ENCODE results near the gene ANKRD23. TPM values are rescaled to one million over a fixed set of nuclear protein-coding genes. Genes with fewer than 3 reads are reported as not detected.

Gene ANKRD23
- total and polyA plus RNA-seq, 2 of the 4 experiments (the other 2 are of a cell fraction): 0.54 to 1.5 TPM

- Histone ChIP-seq H2BK120ac (ENCODE audit: low read depth, low read length) (no peak overlapping the region), H2BK15ac (ENCODE audit: low read depth, low read length) (no peak overlapping the region), H3K79me1 (ENCODE audit: low read depth in 1 of 2, low read length in 2 of 2) (no peaks in the 10 kb centered on the region), H2BK5ac (ENCODE audit: low read depth, low read length, poor library complexity, severe bottlenecking) (no peak overlapping the region), H3K9me1 (ENCODE audit: insufficient read depth, low read length) (peaks cover 4% of the 10 kb centered on the region; the same call in 1 of the 2 replicates), H3K4me1 (ENCODE audit: control insufficient read depth, insufficient read depth, low read length) (peaks cover 7% of the 10 kb centered on the region), H3K4ac (ENCODE audit: low read depth, low read length) (no peak overlapping the region), H2AFZ (replicated peaks; ENCODE audit: low read length, poor library complexity) (no peak overlapping the region), H2BK20ac (ENCODE audit: low read depth, low read length) (no peak overlapping the region), H4K91ac (ENCODE audit: insufficient read depth, low read depth, low read length) (no peak overlapping the region), H3K9me3 (ENCODE audit: control insufficient read depth, insufficient read depth, low read length) (no peaks in the 10 kb centered on the region), H3K4me3 (ENCODE audit: insufficient read depth, low read depth, low read length) (no peak overlapping the region), H4K8ac (ENCODE audit: low read depth in 2 of 2, low read length in 2 of 2) (no peak overlapping the region), H3K56ac (ENCODE audit: extremely low read depth, insufficient read depth, low read length) (no peak overlapping the region), H3K36me3 (ENCODE audit: control insufficient read depth, insufficient read depth, low read length) (0 out of 2 replicates have a peak, but pooled peaks cover 1% of the 10 kb centered on the region), H3K27me3 (ENCODE audit: control insufficient read depth, insufficient read depth, low read length) (no peaks in the 10 kb centered on the region), H4K5ac (ENCODE audit: low read depth, low read length) (no peak overlapping the region), H2AK5ac (ENCODE audit: low read depth, low read length) (no peak overlapping the region), H3K18ac (ENCODE audit: low read depth, low read length) (no peak overlapping the region), H3K4me2 (ENCODE audit: low read depth, low read length) (no peak overlapping the region; the same call in 1 of the 2 replicates), H4K20me1 (ENCODE audit: insufficient read depth, low read length) (no peaks in the 10 kb centered on the region; the same call in 1 of the 2 replicates), H3K27ac (ENCODE audit: insufficient read depth, low read length) (no peak overlapping the region), H3K9ac (ENCODE audit: low read depth, low read length) (no peak overlapping the region), H3K23ac (ENCODE audit: low read depth, low read length) (no peak overlapping the region), H2AK9ac (replicated peaks; ENCODE audit: low read depth, low read length, poor library complexity) (no peak overlapping the region), H3K14ac (replicated peaks; ENCODE audit: low read depth, low read length) (no peak overlapping the region)
- dilution Hi-C loops (cut with HindIII; ENCODE audit: low sequenced_read_pairs, unreplicated experiment) (no loop called here), in situ Hi-C loops (cut with MboI; ENCODE audit: low sequenced_read_pairs) (no loop called here), intact Hi-C loops (cut with micrococcal nuclease) (no loop called here)
- TF ChIP-seq CTCF (conservative IDR thresholded peaks at IDR 0.05; ENCODE audit: low read depth, low read length): no peak
- no peak for TF ChIP-seq BHLHE40 (IDR thresholded peaks at IDR 0.05; ENCODE audit: low read depth, low read length)
- no peak for TF ChIP-seq RCOR1 (IDR thresholded peaks at IDR 0.05; ENCODE audit: insufficient replicate concordance, low read length)
- no peak for TF ChIP-seq MAFK (IDR thresholded peaks at IDR 0.05; ENCODE audit: low read depth, low read length)
- TF ChIP-seq FOS (IDR thresholded peaks at IDR 0.05; ENCODE audit: low read depth, low read length): no peak
- no peak for TF ChIP-seq USF2 (IDR thresholded peaks at IDR 0.05; ENCODE audit: low read depth, low read length)
- no peak for TF ChIP-seq ELK1 (IDR thresholded peaks at IDR 0.05; ENCODE audit: borderline replicate concordance, low read depth, low read length)
- no peak for TF ChIP-seq CHD1 (IDR thresholded peaks at IDR 0.05; ENCODE audit: low read depth, low read length)
- no peak for TF ChIP-seq MXI1 (IDR thresholded peaks at IDR 0.05; ENCODE audit: borderline replicate concordance, low read depth, low read length)
- no peak for TF ChIP-seq CEBPB (IDR thresholded peaks at IDR 0.05; ENCODE audit: low read depth, low read length)
- TF ChIP-seq RAD21 (IDR thresholded peaks at IDR 0.05; ENCODE audit: low read length): no peak
- no peak for TF ChIP-seq RFX5 (IDR thresholded peaks at IDR 0.05; ENCODE audit: low read depth, low read length)
- peak; percentile 77 for DNase-seq
- POLR2A ChIA-PET (ENCODE audit: unreplicated experiment): no interaction called here
- no peak for ATAC-seq (ENCODE audit: low read depth)
- BruUV-seq (replicated peaks): no TSS peak
- CTCF ChIA-PET: no interaction called here
- no CpG with 5 or more reads among the region's 3 CpGs for WGBS, 2 experiments (ENCODE audit: extremely low coverage in 2 of 2, insufficient read length in 1 of 2)
Measured at GRCh38 chr2:96811917-96812316, 31.9 kb downstream of the ANKRD23 start.

All from IMR-90 (cell line).